Brain microvascular endothelial cell (primary cell): Measurements from ENCODE around the gene EPB41L1.

ENCODE experiments used
- DNase-seq: peaks from one replicate; pipeline ENCODE4 v3.0.0-alpha.2; 2020
- H3K27ac ChIP-seq: fragments of 250-450 bp; sonication (Bioruptor Pico); 2 replicates; pipeline ENCODE4 v1.5.1; 2020; ENCODE audit warnings: mild to moderate bottlenecking, moderate library complexity
- H3K27me3 ChIP-seq: fragments of 250-450 bp; sonication (Bioruptor Pico); replicated peaks from 2 replicates; pipeline ENCODE4 v1.5.1; 2020; ENCODE audit warnings: mild to moderate bottlenecking
- H3K36me3 ChIP-seq: fragments of 250-450 bp; sonication (Bioruptor Pico); replicated peaks from 2 replicates; pipeline ENCODE4 v1.5.1; 2020; ENCODE audit warnings: mild to moderate bottlenecking
- H3K4me3 ChIP-seq: 2 replicates; pipeline ENCODE4 v1.5.1; 2011; ENCODE audit warnings: low read depth, mild to moderate bottlenecking, control low read depth, low read length, moderate library complexity
- CTCF ChIP-seq: IDR thresholded peaks from 2 replicates; pipeline ENCODE4 v1.5.1; 2011; ENCODE audit warnings: low read depth, mild to moderate bottlenecking, moderate library complexity, low read length, control low read depth, inconsistent platforms; ENCODE audit errors: missing control alignments
- in situ Hi-C: cut with HindIII; loops from 2 replicates; pipeline ENCODE4 v1.10.0; 2017; ENCODE audit warnings: low sequenced_read_pairs, low pct_ligation_motif_present

EPB41L1 gene

GRCh38 chr20:36271639-36272546 is 117.4 kb downstream of the EPB41L1 start:
- peaks cover 11% of the 10 kb centered on the region for H3K27me3 ChIP-seq
- in situ Hi-C loops: no loop called here
- no peak overlapping the region for H3K27ac ChIP-seq
- no peaks in the 10 kb centered on the region for H3K36me3 ChIP-seq
- no peak for TF ChIP-seq CTCF
- H3K4me3 ChIP-seq: no peak overlapping the region
- no peak for DNase-seq

DNA sequence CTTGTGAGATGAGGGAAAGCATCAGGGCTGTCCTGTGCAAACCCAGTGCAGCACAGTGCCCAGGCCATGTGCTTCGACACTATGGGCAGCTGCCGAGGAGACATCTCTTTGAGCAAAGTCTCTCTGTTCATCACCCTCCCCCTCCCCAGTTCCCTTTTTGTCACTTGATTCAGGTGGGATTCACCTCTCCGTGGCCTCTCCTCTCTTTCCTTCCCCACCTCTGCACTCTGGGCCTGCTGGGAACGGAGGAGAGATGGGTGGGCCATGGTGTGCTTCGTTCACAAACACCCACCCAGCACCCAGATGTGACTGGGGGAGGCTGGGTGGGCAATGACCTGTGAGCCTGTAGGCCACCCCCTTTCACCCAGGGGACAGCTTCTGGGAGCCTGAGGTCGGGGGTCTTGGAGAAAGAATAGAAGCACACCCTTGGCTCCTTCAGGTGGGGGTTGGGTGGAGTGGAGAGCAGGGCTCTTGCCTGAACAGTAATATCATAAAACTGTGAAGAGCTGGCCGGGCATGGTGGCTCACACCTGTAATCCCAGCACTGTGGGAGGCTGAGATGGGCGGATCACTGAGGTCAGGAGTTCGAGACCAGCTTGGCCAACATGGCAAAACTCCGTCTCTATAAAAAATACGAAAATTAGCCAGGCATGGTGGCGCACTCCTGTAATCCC is 118.1 kb downstream of the EPB41L1 start:
- no peak for TF ChIP-seq CTCF
- Histone ChIP-seq H3K27me3 (peaks cover 13% of the 10 kb centered on the region), H3K4me3 (no peak overlapping the region), H3K36me3 (no peaks in the 10 kb centered on the region), H3K27ac (no peak overlapping the region)
- DNase-seq: no peak
- in situ Hi-C loops: no loop called here

GRCh38 chr20:36273414-36274180 is 119.1 kb downstream of the EPB41L1 start:
- H3K4me3 ChIP-seq: no peak overlapping the region
- in situ Hi-C loops: no loop called here
- no peaks in the 10 kb centered on the region for H3K36me3 ChIP-seq
- peak; percentile 65 for TF ChIP-seq CTCF
- peak; percentile 6 for DNase-seq
- H3K27me3 ChIP-seq: peaks cover 13% of the 10 kb centered on the region
- H3K27ac ChIP-seq: no peak overlapping the region

GRCh38 chr20:36274181-36274841 is 119.8 kb downstream of the EPB41L1 start:
- no peak overlapping the region for H3K27ac ChIP-seq
- no peak for DNase-seq
- H3K4me3 ChIP-seq: no peak overlapping the region
- in situ Hi-C loops: no loop called here
- H3K27me3 ChIP-seq: peaks cover 13% of the 10 kb centered on the region
- H3K36me3 ChIP-seq: no peaks in the 10 kb centered on the region
- TF ChIP-seq CTCF: no peak

DNA sequence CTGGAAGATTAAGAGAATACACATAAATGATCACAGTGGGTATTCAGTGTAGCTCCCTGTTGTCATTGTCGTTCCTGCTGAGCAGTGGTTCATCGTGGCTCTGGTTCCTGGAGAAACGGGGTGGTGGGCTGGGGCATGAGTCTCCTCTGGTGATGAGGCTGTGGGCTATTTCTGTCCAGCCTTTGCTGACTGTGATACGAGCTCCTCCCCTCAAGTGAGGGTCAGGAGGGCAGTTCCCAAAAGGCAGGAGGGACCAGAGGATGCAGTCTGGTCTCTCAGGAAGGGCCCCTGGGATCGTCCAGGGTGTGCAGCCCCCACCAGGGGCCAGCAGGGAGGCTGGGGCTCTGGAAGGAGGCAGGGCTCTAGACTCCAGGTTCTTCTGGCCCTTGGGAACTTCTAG is 120.5 kb downstream of the EPB41L1 start:
- no peak for TF ChIP-seq CTCF
- no peak overlapping the region for H3K4me3 ChIP-seq
- no peak for DNase-seq
- no peaks in the 10 kb centered on the region for H3K36me3 ChIP-seq
- in situ Hi-C loops: no loop called here
- H3K27ac ChIP-seq: no peak overlapping the region
- H3K27me3 ChIP-seq: peaks cover 13% of the 10 kb centered on the region
